K562 (cell line): ENCODE measurements around the gene RAD51AP1.

ENCODE experiments used
- MAZ ChIP-seq, 2 experiments: fragments of 450-650 bp in 1 of 2; sonication (generic) in 1 of 2; formaldehyde crosslinking; IDR thresholded peaks in 1 of 2; conservative IDR thresholded peaks in 1 of 2; 2 replicates each; pipeline versions ENCODE4 v1.4.0 to v1.5.0; 2020; ENCODE audit warnings: mild to moderate bottlenecking in 1 of 2, missing genetic modification reagents in 1 of 2
- POLR2A ChIP-seq: fragments of 450-650 bp; conservative IDR thresholded peaks from 2 replicates; pipeline ENCODE4 v1.6.1; 2016
- RB1 ChIP-seq: fragments of 450-650 bp; IDR thresholded peaks from 2 replicates; pipeline ENCODE4 v1.6.1; 2017; ENCODE audit warnings: low read depth, mild to moderate bottlenecking
- SIN3A ChIP-seq, 2 experiments: fragments of 150-350 bp in 1 of 2; IDR thresholded peaks; 2 replicates each; pipeline ENCODE4 v1.6.1; 2011 to 2016; ENCODE audit warnings: borderline replicate concordance in 2 of 2, low read depth in 2 of 2, low read length in 2 of 2, mild to moderate bottlenecking in 2 of 2, moderate library complexity in 2 of 2; ENCODE audit not compliant: control insufficient read depth in 1 of 2
- SMARCA5 ChIP-seq: fragments of 450-650 bp; IDR thresholded peaks from 2 replicates; pipeline ENCODE4 v1.6.1; 2016
- SMARCC2 ChIP-seq: fragments of 450-650 bp; IDR thresholded peaks from 2 replicates; pipeline ENCODE4 v1.6.1; 2017; ENCODE audit warnings: antibody characterized with exemption, moderate library complexity, mild to moderate bottlenecking, low read depth
- SREBF2 ChIP-seq: sonication (generic); formaldehyde crosslinking; IDR thresholded peaks from 2 replicates; pipeline ENCODE4 v1.4.0; 2020; ENCODE audit warnings: mild to moderate bottlenecking, missing genetic modification reagents
- ZNF324 ChIP-seq: fragments of 250-450 bp; sonication (Bioruptor Pico); IDR thresholded peaks from 2 replicates; pipeline ENCODE4 v1.4.0; 2020; ENCODE audit warnings: mild to moderate bottlenecking
- TF ChIP-seq, protein P1 (sequence below): sonication (generic); formaldehyde crosslinking; IDR thresholded peaks from 2 replicates; pipeline ENCODE4 v1.8.1; 2023; ENCODE audit warnings: mild to moderate bottlenecking, missing genetic modification reagents

- TF ChIP-seq RB1 (no peak), MAZ (CRISPR knock-in tag; conservative IDR thresholded peaks at IDR 0.05 in 1 of 2, IDR thresholded peaks at IDR 0.05 in 1 of 2) (no peak), SIN3A (IDR thresholded peaks at IDR 0.05; ENCODE audit: borderline replicate concordance in 2 of 2, control insufficient read depth in 1 of 2, low read depth in 2 of 2, low read length in 2 of 2) (no peak), SREBF2 (CRISPR knock-in tag) (no peak), SMARCA5 (no peak), POLR2A (no peak), SMARCC2 (no peak), ZNF324 (no peak)
- TF ChIP-seq, protein P1, sequence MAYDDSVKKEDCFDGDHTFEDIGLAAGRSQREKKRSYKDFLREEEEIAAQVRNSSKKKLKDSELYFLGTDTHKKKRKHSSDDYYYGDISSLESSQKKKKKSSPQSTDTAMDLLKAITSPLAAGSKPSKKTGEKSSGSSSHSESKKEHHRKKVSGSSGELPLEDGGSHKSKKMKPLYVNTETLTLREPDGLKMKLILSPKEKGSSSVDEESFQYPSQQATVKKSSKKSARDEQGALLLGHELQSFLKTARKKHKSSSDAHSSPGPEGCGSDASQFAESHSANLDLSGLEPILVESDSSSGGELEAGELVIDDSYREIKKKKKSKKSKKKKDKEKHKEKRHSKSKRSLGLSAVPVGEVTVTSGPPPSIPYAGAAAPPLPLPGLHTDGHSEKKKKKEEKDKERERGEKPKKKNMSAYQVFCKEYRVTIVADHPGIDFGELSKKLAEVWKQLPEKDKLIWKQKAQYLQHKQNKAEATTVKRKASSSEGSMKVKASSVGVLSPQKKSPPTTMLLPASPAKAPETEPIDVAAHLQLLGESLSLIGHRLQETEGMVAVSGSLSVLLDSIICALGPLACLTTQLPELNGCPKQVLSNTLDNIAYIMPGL (CRISPR knock-in tag) = no peak
Observed at GRCh38 chr12:4499186-4499585, 39.5 kb upstream of the RAD51AP1 start.
